SK-N-SH (cell line): ENCODE results near the gene SELENOH.

Experiments
- CTCF ChIP-seq: fragments of 200-600 bp; sonication (generic); IDR thresholded peaks from 2 replicates; pipeline ENCODE4 v1.6.1; 2017; ENCODE audit warnings: antibody characterized with exemption, mild to moderate bottlenecking, moderate library complexity
- EP300 ChIP-seq, 2 experiments: IDR thresholded peaks; 2 replicates each; pipeline versions ENCODE4 v1.4.0 to v1.6.1; 2012; ENCODE audit warnings: borderline replicate concordance in 1 of 2, low read depth in 1 of 2, low read length in 1 of 2
- EZH2phosphoT487 ChIP-seq: fragments of 200-600 bp; sonication (generic); IDR thresholded peaks from 2 replicates; pipeline ENCODE4 v1.6.1; 2017; ENCODE audit warnings: low read depth, mixed run types, mild to moderate bottlenecking, antibody characterized with exemption, moderate library complexity, borderline replicate concordance
- GABPA ChIP-seq: IDR thresholded peaks from 2 replicates; pipeline ENCODE4 v1.4.0; 2012; ENCODE audit warnings: low read depth, mild to moderate bottlenecking
- GATA2 ChIP-seq: sonication (generic); formaldehyde crosslinking; IDR thresholded peaks from 2 replicates; pipeline ENCODE4 v1.5.0; 2020; ENCODE audit warnings: mild to moderate bottlenecking, missing genetic modification reagents
- POLR2AphosphoS5 ChIP-seq: IDR thresholded peaks from 2 replicates; pipeline ENCODE4 v1.6.1; 2012; ENCODE audit warnings: low read depth, low read length
- RAD21 ChIP-seq: IDR thresholded peaks from 2 replicates; pipeline ENCODE4 v1.6.1; 2012; ENCODE audit warnings: mild to moderate bottlenecking, low read length
- RFX5 ChIP-seq: IDR thresholded peaks from 2 replicates; pipeline ENCODE4 v1.6.1; 2012; ENCODE audit warnings: mild to moderate bottlenecking, improper control_type of control experiment, low read length
- TAF1 ChIP-seq: IDR thresholded peaks from 2 replicates; pipeline ENCODE4 v1.6.1; 2012; ENCODE audit warnings: low read depth, mild to moderate bottlenecking, low read length, moderate library complexity, borderline replicate concordance
- TCF12 ChIP-seq: IDR thresholded peaks from 2 replicates; pipeline ENCODE4 v1.4.0; 2012
- USF1 ChIP-seq: IDR thresholded peaks from 2 replicates; pipeline ENCODE4 v1.4.0; 2012; ENCODE audit warnings: low read depth, borderline replicate concordance
- USF2 ChIP-seq: fragments of 150-350 bp; IDR thresholded peaks from 2 replicates; pipeline ENCODE4 v1.6.1; 2017; ENCODE audit warnings: antibody characterized with exemption, low read length, low read depth, borderline replicate concordance

GRCh38 chr11:57709802-57710367, 31.4 kb upstream of the SELENOH start:
- TF ChIP-seq CTCF, result no peak
- TF ChIP-seq TCF12, result no peak
- TF ChIP-seq POLR2AphosphoS5, result no peak
- TF ChIP-seq GABPA, result no peak
- no peak for TF ChIP-seq EP300 (IDR thresholded peaks at IDR 0.05; ENCODE audit: borderline replicate concordance in 1 of 2, low read depth in 1 of 2, low read length in 1 of 2)
- no peak for TF ChIP-seq EZH2phosphoT487
- no peak for TF ChIP-seq RAD21
- TF ChIP-seq USF1, result no peak
- no peak for TF ChIP-seq RFX5
- no peak for TF ChIP-seq GATA2 (CRISPR knock-in tag)
- TF ChIP-seq USF2, result no peak
- TF ChIP-seq TAF1, result no peak
